Suppressor macrophage treated with lipopolysaccharide for 1 hour (primary cell): ENCODE measurements around the gene IER2.
"Not testable (repeated sequence)": the region's sequence is repeated elsewhere in the genome, so short reads cannot be mapped to it uniquely, and the experiment has no call there.

ENCODE experiments used
- DNase-seq, 3 donors: peaks; one replicate each; pipeline ENCODE4 v3.0.0-alpha.2; 2020 to 2022

The IER2 gene

GRCh38 chr19:13138916-13139198 is 11.4 kb upstream of the IER2 start:
- no peak for DNase-seq

- DNase-seq, result no peak
Measured at GRCh38 chr19:13139633-13140311, 10.4 kb upstream of the IER2 start.

- peak; percentile 89 to 90 (median 90) for DNase-seq
Measured at GRCh38 chr19:13146763-13147563, 3.2 kb upstream of the IER2 start.

- DNase-seq, result not testable (repeated sequence)
Measured at GRCh38 chr19:13149173-13149627, 1.0 kb upstream of the IER2 start.

- peak in 2 of 3 donors; percentile 45 to 55 for DNase-seq
Measured at GRCh38 chr19:13149628-13150186, 504 bp upstream of the IER2 start.

- no peak for DNase-seq
Measured at GRCh38 chr19:13150931-13151604, 857 bp downstream of the IER2 start.

GRCh38 chr19:13151605-13152355 is 1.6 kb downstream of the IER2 start:
- DNase-seq, result peak; percentile 98 to 99 (median 99)

GRCh38 chr19:13152356-13152973 is 2.3 kb downstream of the IER2 start:
- no peak for DNase-seq

- peak; percentile 98 to 99 (median 98) for DNase-seq
Measured at GRCh38 chr19:13152974-13153568, 2.9 kb downstream of the IER2 start.

GRCh38 chr19:13153569-13154240 is 3.5 kb downstream of the IER2 start:
- peak in 2 of 3 donors; percentile 35 to 56 for DNase-seq

- peak; percentile 99 to 100 (median 99) for DNase-seq
Measured at GRCh38 chr19:13154241-13154778, 4.1 kb downstream of the IER2 start.

- peak; percentile 95 to 97 (median 95) for DNase-seq
Measured at GRCh38 chr19:13154911-13155471, 4.8 kb downstream of the IER2 start.

GRCh38 chr19:13155472-13156359 is 5.5 kb downstream of the IER2 start:
- DNase-seq, result peak; percentile 73 to 89 (median 75)

- no peak for DNase-seq
Measured at GRCh38 chr19:13159713-13160112, 9.5 kb downstream of the IER2 start.

GRCh38 chr19:13160557-13160956 is 10.3 kb downstream of the IER2 start:
- peak; percentile 73 to 77 (median 75) for DNase-seq

- peak; percentile 94 to 97 (median 96) for DNase-seq
Measured at GRCh38 chr19:13162724-13163608, 12.8 kb downstream of the IER2 start.

- DNase-seq, result peak in 2 of 3 donors; percentile 58 to 63
Measured at GRCh38 chr19:13163609-13164342, 13.6 kb downstream of the IER2 start.
